ENCODE data around the gene FARS2. TPM values are rescaled to one million over a fixed set of nuclear protein-coding genes. Genes with fewer than 3 reads are reported as not detected.

Gene FARS2
- total RNA-seq, 2 donors from 2014 or later = 23.9 to 26.0 TPM

DNA sequence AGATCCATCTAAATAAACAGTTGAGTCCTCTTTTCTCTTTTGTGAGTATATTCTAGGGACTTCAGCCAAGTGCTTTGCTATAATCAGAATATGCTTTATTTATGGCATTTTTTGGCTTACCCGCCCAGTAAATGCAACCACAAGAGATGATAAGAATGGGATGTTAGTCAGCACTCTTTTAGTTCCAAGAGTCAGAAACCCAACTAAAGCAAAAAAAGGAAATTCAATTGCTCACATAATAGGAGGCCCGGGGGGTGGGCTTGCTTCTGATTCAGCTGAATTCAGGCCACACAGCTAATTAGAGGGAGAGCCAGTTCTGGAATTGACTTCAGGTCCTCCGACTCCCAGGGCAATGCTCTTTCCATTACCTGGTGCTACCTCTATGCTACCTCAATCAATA lies 250.6 kb downstream of the FARS2 start:
- Mint-ChIP-seq H3K36me3 (ENCODE audit: insufficient read depth in 2 of 2) (no peaks in the 10 kb centered on the region), H3K4me1 (ENCODE audit: low read depth) (peaks cover 33% of the 10 kb centered on the region), H3K27ac (no peak overlapping the region), H3K27me3 (ENCODE audit: low read depth) (no peaks in the 10 kb centered on the region), H3K9me3 (no peaks in the 10 kb centered on the region), H3K4me3 (no peak overlapping the region)
- ATAC-seq (replicated peaks in 1 of 2) = no peak
- DNase-seq = no peak

DNA sequence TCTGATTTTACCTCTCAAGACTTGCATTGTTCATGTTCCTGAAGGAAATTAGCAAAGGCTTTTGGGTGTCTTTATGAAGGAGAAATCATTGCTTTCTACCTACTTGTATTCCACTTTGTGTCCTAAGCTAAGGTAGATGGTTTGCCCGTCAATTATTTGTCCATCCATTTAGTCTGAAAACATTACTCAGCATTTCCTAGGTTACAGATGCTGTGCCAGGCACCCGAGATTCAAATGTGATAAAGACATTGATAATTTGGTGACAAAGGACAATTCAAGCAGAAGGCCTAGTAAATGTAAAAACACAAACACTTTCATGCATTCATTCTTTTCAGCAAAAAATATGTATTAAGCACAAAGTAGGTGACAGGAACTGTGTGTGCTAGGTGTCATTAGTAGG lies 251.1 kb downstream of the FARS2 start:
- no peak overlapping the region for H3K27ac Mint-ChIP-seq
- peaks cover 33% of the 10 kb centered on the region for H3K4me1 Mint-ChIP-seq (ENCODE audit: low read depth)
- H3K9me3 Mint-ChIP-seq = no peaks in the 10 kb centered on the region
- H3K36me3 Mint-ChIP-seq (ENCODE audit: insufficient read depth in 2 of 2) = no peaks in the 10 kb centered on the region
- no peak for ATAC-seq (replicated peaks in 1 of 2)
- DNase-seq = no peak
- H3K27me3 Mint-ChIP-seq (ENCODE audit: low read depth) = no peaks in the 10 kb centered on the region
- no peak overlapping the region for H3K4me3 Mint-ChIP-seq

DNA sequence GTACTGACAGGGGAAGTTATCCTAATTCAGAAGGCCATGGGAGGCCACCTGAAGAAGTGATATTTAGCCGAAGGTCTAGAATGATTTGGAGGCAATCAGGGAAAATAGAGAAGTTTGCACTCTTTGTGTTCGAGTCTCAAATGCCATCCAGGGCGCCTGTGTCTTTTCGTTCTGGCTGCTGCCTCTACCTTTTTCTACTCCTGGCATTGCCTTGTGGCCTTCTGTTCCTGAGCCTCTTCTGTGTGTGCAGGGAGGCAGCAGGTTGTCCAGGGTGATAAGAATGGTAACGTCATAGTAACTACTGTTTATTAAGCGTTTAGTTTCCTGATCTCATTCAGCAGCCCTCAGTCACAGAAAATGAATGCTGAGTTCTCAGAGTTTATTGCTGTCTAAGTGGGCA lies 252.1 kb downstream of the FARS2 start:
- Mint-ChIP-seq H3K27me3 (ENCODE audit: low read depth) (no peaks in the 10 kb centered on the region), H3K27ac (no peak overlapping the region), H3K4me1 (ENCODE audit: low read depth) (peaks cover 40% of the 10 kb centered on the region), H3K36me3 (ENCODE audit: insufficient read depth in 2 of 2) (peaks cover 0 to 3% of the 10 kb centered on the region in 2 donors), H3K4me3 (no peak overlapping the region), H3K9me3 (no peaks in the 10 kb centered on the region)
- ATAC-seq (replicated peaks in 1 of 2) (no peak), DNase-seq (no peak)

- DNase-seq (no peak), ATAC-seq (replicated peaks in 1 of 2) (no peak)
- Mint-ChIP-seq H3K36me3 (ENCODE audit: insufficient read depth in 2 of 2) (peaks cover 0 to 3% of the 10 kb centered on the region in 2 donors), H3K27me3 (ENCODE audit: low read depth) (no peaks in the 10 kb centered on the region), H3K4me3 (no peak overlapping the region), H3K27ac (no peak overlapping the region), H3K9me3 (no peaks in the 10 kb centered on the region), H3K4me1 (ENCODE audit: low read depth) (peaks cover 47% of the 10 kb centered on the region)
Observed at GRCh38 chr6:5514353-5514752, 253.0 kb downstream of the FARS2 start.

DNA sequence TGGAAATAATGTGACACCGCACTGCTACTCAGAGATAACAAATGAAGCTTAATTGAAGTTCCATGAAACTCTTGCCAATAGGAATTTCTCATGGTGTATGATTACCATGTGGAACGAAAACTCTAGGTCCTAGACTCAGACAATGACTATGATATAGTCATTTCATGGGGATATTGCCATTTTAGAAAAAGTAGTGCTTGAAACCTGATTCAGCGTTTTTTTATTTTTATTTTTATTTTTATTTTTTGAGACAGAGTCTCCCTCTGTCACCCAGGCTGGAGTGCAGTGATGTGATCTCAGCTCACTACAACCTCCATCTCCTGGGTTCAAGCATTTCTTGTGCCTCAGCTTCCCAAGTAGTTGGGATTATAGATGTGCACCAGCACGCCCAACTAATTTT lies 253.9 kb downstream of the FARS2 start:
- H3K27ac Mint-ChIP-seq = no peak overlapping the region
- H3K4me1 Mint-ChIP-seq (ENCODE audit: low read depth) = peaks cover 54% of the 10 kb centered on the region
- no peaks in the 10 kb centered on the region for H3K27me3 Mint-ChIP-seq (ENCODE audit: low read depth)
- no peaks in the 10 kb centered on the region for H3K9me3 Mint-ChIP-seq
- ATAC-seq (replicated peaks in 1 of 2) = no peak
- peaks cover 0 to 3% of the 10 kb centered on the region in 2 donors for H3K36me3 Mint-ChIP-seq (ENCODE audit: insufficient read depth in 2 of 2)
- DNase-seq = no peak
- H3K4me3 Mint-ChIP-seq = no peak overlapping the region

GRCh38 chr6:5516036-5516435 lies 254.7 kb downstream of the FARS2 start:
- DNase-seq = no peak
- ATAC-seq (replicated peaks in 1 of 2) = peak; percentile 33 to 38
- H3K36me3 Mint-ChIP-seq (ENCODE audit: insufficient read depth in 2 of 2) = peaks cover 0 to 3% of the 10 kb centered on the region in 2 donors
- H3K27ac Mint-ChIP-seq = no peak overlapping the region
- H3K9me3 Mint-ChIP-seq = no peaks in the 10 kb centered on the region
- no peak overlapping the region for H3K4me3 Mint-ChIP-seq
- H3K4me1 Mint-ChIP-seq (ENCODE audit: low read depth) = peaks cover 60% of the 10 kb centered on the region
- H3K27me3 Mint-ChIP-seq (ENCODE audit: low read depth) = no peaks in the 10 kb centered on the region

DNA sequence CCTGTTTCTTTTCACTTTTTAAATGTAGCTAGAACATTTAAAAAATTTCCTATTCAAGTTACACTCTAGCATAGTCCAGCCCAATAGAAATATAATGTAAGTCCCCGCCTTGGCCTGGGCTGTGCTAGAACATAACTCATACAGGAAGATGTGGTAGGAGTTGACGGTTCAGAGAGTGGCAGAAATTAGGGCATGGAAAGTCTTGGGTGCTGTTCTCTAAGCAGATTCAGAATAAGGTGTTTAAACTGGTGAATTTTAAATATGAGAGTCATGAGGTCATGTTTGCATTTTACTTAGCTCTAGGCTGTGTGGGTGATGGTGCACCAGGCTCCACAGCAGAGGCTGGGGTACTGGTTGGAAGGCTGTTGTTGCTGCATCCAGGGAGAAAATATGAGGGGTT lies 256.5 kb downstream of the FARS2 start:
- H3K4me1 Mint-ChIP-seq (ENCODE audit: low read depth) = peaks cover 61% of the 10 kb centered on the region
- H3K36me3 Mint-ChIP-seq (ENCODE audit: insufficient read depth in 2 of 2) = peaks cover 0 to 3% of the 10 kb centered on the region in 2 donors
- no peaks in the 10 kb centered on the region for H3K27me3 Mint-ChIP-seq (ENCODE audit: low read depth)
- H3K4me3 Mint-ChIP-seq = peak overlapping the region; percentile 58 to 74
- ATAC-seq (replicated peaks in 1 of 2) = peak; percentile 96
- DNase-seq = peak; percentile 51 to 52
- no peaks in the 10 kb centered on the region for H3K9me3 Mint-ChIP-seq
- peak overlapping the region; percentile 75 for H3K27ac Mint-ChIP-seq

DNA sequence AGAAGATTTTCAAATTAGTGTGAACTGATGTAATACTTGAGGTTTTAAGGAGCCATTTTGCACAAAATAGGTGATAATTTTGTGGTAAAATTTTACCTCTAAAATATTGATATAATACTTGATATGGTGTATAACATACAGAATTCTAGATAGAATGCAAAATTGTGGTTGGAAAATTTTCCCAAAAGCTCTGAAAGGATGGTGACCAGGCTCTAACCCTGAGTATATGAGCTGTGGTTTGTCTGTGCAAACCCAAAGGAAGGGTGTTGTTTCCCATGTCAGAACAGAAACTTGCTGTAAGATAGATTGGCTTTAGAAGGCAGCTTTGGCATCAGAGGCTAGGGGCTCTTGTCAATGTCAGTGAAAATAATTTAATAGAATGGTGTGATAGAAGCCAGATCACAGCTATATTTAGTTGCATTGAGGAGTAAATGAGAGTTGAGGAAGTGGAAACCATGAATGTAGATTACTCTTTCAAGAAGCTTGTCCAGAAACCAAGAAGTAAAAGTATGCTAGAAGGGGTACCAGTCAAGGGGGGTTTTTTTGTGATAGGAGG lies 257.7 kb downstream of the FARS2 start:
- Mint-ChIP-seq H3K27ac (peak overlapping the region; percentile 38), H3K4me1 (ENCODE audit: low read depth) (peaks cover 57% of the 10 kb centered on the region), H3K36me3 (ENCODE audit: insufficient read depth in 2 of 2) (peaks cover 0 to 3% of the 10 kb centered on the region in 2 donors), H3K4me3 (peak overlapping the region in 1 of 2 donors; percentile 31), H3K27me3 (ENCODE audit: low read depth) (no peaks in the 10 kb centered on the region), H3K9me3 (no peaks in the 10 kb centered on the region)
- DNase-seq (no peak), ATAC-seq (replicated peaks in 1 of 2) (no peak)

GRCh38 chr6:5520796-5521195 lies 259.5 kb downstream of the FARS2 start:
- DNase-seq = no peak
- H3K4me3 Mint-ChIP-seq = no peak overlapping the region
- no peaks in the 10 kb centered on the region for H3K9me3 Mint-ChIP-seq
- no peaks in the 10 kb centered on the region for H3K27me3 Mint-ChIP-seq (ENCODE audit: low read depth)
- H3K4me1 Mint-ChIP-seq (ENCODE audit: low read depth) = peaks cover 50% of the 10 kb centered on the region
- no peak overlapping the region for H3K27ac Mint-ChIP-seq
- peaks cover 0 to 3% of the 10 kb centered on the region in 2 donors for H3K36me3 Mint-ChIP-seq (ENCODE audit: insufficient read depth in 2 of 2)
- ATAC-seq (replicated peaks in 1 of 2) = no peak

GRCh38 chr6:5521322-5521721 lies 260.0 kb downstream of the FARS2 start:
- ATAC-seq (replicated peaks in 1 of 2) (no peak), DNase-seq (no peak)
- Mint-ChIP-seq H3K27ac (no peak overlapping the region), H3K4me1 (ENCODE audit: low read depth) (peaks cover 45% of the 10 kb centered on the region), H3K36me3 (ENCODE audit: insufficient read depth in 2 of 2) (peaks cover 0 to 3% of the 10 kb centered on the region in 2 donors), H3K4me3 (no peak overlapping the region), H3K27me3 (ENCODE audit: low read depth) (no peaks in the 10 kb centered on the region), H3K9me3 (no peaks in the 10 kb centered on the region)

DNA sequence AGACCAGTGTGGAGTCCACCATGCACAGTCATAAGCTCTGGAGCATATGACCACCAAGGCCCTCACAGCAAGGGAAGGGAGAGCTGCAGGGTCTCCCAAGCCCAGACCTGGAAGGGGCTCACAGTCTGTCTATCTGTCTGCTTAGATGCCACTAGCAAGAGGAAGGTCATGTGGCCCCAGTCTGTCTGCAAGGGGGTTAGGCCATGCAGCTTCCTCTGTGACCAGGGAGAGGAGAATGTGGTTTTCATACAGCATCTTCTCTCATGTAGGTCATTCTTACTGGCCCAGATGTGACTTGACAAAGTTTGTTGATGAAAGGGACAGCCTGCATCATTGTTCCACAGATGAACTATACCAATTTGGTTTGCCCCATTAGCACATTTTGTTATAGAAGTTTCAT lies 260.8 kb downstream of the FARS2 start:
- DNase-seq (no peak), ATAC-seq (replicated peaks in 1 of 2) (no peak)
- Mint-ChIP-seq H3K4me3 (no peak overlapping the region), H3K4me1 (ENCODE audit: low read depth) (peaks cover 37% of the 10 kb centered on the region), H3K27me3 (ENCODE audit: low read depth) (no peaks in the 10 kb centered on the region), H3K27ac (no peak overlapping the region), H3K36me3 (ENCODE audit: insufficient read depth in 2 of 2) (peaks cover 0 to 3% of the 10 kb centered on the region in 2 donors), H3K9me3 (no peaks in the 10 kb centered on the region)

- ATAC-seq (replicated peaks in 1 of 2) (no peak), DNase-seq (no peak)
- H3K9me3 Mint-ChIP-seq = no peaks in the 10 kb centered on the region
- H3K27ac Mint-ChIP-seq = no peak overlapping the region
- H3K36me3 Mint-ChIP-seq (ENCODE audit: insufficient read depth in 2 of 2) = no peaks in the 10 kb centered on the region
- H3K27me3 Mint-ChIP-seq (ENCODE audit: low read depth) = no peaks in the 10 kb centered on the region
- no peak overlapping the region for H3K4me3 Mint-ChIP-seq
- peaks cover 20% of the 10 kb centered on the region for H3K4me1 Mint-ChIP-seq (ENCODE audit: low read depth)
Observed at GRCh38 chr6:5524110-5524509, 262.8 kb downstream of the FARS2 start.

- no peaks in the 10 kb centered on the region for H3K9me3 Mint-ChIP-seq
- H3K27me3 Mint-ChIP-seq (ENCODE audit: low read depth) = no peaks in the 10 kb centered on the region
- no peak overlapping the region for H3K27ac Mint-ChIP-seq
- DNase-seq = no peak
- H3K36me3 Mint-ChIP-seq (ENCODE audit: insufficient read depth in 2 of 2) = no peaks in the 10 kb centered on the region
- no peak for ATAC-seq (replicated peaks in 1 of 2)
- H3K4me1 Mint-ChIP-seq (ENCODE audit: low read depth) = peaks cover 10% of the 10 kb centered on the region
- H3K4me3 Mint-ChIP-seq = no peak overlapping the region
Observed at GRCh38 chr6:5525209-5525608, 263.9 kb downstream of the FARS2 start.

- no peak overlapping the region for H3K27ac Mint-ChIP-seq
- H3K27me3 Mint-ChIP-seq (ENCODE audit: low read depth) = no peaks in the 10 kb centered on the region
- H3K4me3 Mint-ChIP-seq = no peak overlapping the region
- no peak for DNase-seq
- no peaks in the 10 kb centered on the region for H3K36me3 Mint-ChIP-seq (ENCODE audit: insufficient read depth in 2 of 2)
- no peaks in the 10 kb centered on the region for H3K9me3 Mint-ChIP-seq
- H3K4me1 Mint-ChIP-seq (ENCODE audit: low read depth) = peaks cover 10% of the 10 kb centered on the region
- ATAC-seq (replicated peaks in 1 of 2) = no peak
Observed at GRCh38 chr6:5529015-5529414, 267.7 kb downstream of the FARS2 start.
